ES-I3 (cell line): ENCODE results near the gene PIGC.
"Not testable (repeated sequence)": the region's sequence is repeated elsewhere in the genome, so short reads cannot be mapped to it uniquely, and the experiment has no call there.

Experiments used
- H3K36me3 ChIP-seq: 2 replicates; pipeline ENCODE4 v1.6.1; 2013; ENCODE audit warnings: mild to moderate bottlenecking, low read length, control low read depth, moderate library complexity; ENCODE audit not compliant: insufficient read depth
- H3K4me1 ChIP-seq: 2 replicates; pipeline ENCODE4 v1.6.1; 2013; ENCODE audit warnings: mild to moderate bottlenecking, control low read depth, low read length; ENCODE audit not compliant: insufficient read depth
- H3K9ac ChIP-seq: 2 replicates; pipeline ENCODE4 v1.6.1; 2013; ENCODE audit warnings: low read depth, mild to moderate bottlenecking, low read length, moderate library complexity
- H3K9me3 ChIP-seq: 2 replicates; pipeline ENCODE4 v1.6.1; 2013; ENCODE audit warnings: mild to moderate bottlenecking, low read length, moderate library complexity; ENCODE audit not compliant: control insufficient read depth, insufficient read depth

PIGC gene

DNA sequence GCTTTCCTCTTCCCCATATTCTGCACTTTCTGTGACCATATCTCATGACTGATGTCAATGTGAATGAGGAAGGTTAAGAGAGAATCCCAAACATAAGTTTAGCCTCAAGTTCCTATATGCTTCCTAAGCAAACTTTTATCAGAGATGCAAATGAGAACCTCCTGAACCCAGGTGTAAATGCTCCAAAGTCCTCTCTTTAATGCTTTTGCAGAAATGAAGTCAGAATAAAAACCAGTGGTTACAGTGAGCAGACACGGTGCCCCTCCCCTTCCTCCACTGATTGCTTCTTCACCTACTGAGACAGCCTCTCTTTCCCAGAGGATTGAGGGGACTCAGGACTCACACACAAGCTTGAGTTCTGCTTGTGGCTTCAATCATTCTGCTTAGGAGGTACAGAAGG is 11.6 kb upstream of the PIGC start:
- Histone ChIP-seq H3K9ac (no peak overlapping the region), H3K36me3 (no peaks in the 10 kb centered on the region), H3K9me3 (no peaks in the 10 kb centered on the region), H3K4me1 (no peaks in the 10 kb centered on the region)

GRCh38 chr1:172453607-172454006 is 9.7 kb upstream of the PIGC start:
- Histone ChIP-seq H3K9me3 (no peaks in the 10 kb centered on the region), H3K9ac (no peak overlapping the region), H3K4me1 (no peaks in the 10 kb centered on the region; the same call in 1 of the 2 replicates), H3K36me3 (no peaks in the 10 kb centered on the region)

- H3K9me3 ChIP-seq = no peaks in the 10 kb centered on the region
- no peaks in the 10 kb centered on the region; the same call in 1 of the 2 replicates for H3K4me1 ChIP-seq
- H3K36me3 ChIP-seq = no peaks in the 10 kb centered on the region
- H3K9ac ChIP-seq = no peak overlapping the region
Measured at GRCh38 chr1:172453153-172453545, 9.3 kb upstream of the PIGC start.

- H3K9ac ChIP-seq = no peak overlapping the region
- H3K9me3 ChIP-seq = no peaks in the 10 kb centered on the region
- no peaks in the 10 kb centered on the region for H3K36me3 ChIP-seq
- H3K4me1 ChIP-seq = no peaks in the 10 kb centered on the region; the same call in 1 of the 2 replicates
Measured at GRCh38 chr1:172452536-172453152, 8.8 kb upstream of the PIGC start.

- no peaks in the 10 kb centered on the region; the same call in 1 of the 2 replicates for H3K4me1 ChIP-seq
Measured at GRCh38 chr1:172451002-172451443, 7.2 kb upstream of the PIGC start.

GRCh38 chr1:172450524-172450885 is 6.6 kb upstream of the PIGC start:
- no peaks in the 10 kb centered on the region; the same call in 1 of the 2 replicates for H3K4me1 ChIP-seq
- H3K9me3 ChIP-seq = no peaks in the 10 kb centered on the region
- H3K9ac ChIP-seq = no peak overlapping the region
- no peaks in the 10 kb centered on the region for H3K36me3 ChIP-seq

More at GRCh38 chr1:172451002-172451443, 7.2 kb upstream of the PIGC start:
- Histone ChIP-seq H3K9me3 (no peaks in the 10 kb centered on the region), H3K9ac (no peak overlapping the region), H3K36me3 (no peaks in the 10 kb centered on the region)

DNA sequence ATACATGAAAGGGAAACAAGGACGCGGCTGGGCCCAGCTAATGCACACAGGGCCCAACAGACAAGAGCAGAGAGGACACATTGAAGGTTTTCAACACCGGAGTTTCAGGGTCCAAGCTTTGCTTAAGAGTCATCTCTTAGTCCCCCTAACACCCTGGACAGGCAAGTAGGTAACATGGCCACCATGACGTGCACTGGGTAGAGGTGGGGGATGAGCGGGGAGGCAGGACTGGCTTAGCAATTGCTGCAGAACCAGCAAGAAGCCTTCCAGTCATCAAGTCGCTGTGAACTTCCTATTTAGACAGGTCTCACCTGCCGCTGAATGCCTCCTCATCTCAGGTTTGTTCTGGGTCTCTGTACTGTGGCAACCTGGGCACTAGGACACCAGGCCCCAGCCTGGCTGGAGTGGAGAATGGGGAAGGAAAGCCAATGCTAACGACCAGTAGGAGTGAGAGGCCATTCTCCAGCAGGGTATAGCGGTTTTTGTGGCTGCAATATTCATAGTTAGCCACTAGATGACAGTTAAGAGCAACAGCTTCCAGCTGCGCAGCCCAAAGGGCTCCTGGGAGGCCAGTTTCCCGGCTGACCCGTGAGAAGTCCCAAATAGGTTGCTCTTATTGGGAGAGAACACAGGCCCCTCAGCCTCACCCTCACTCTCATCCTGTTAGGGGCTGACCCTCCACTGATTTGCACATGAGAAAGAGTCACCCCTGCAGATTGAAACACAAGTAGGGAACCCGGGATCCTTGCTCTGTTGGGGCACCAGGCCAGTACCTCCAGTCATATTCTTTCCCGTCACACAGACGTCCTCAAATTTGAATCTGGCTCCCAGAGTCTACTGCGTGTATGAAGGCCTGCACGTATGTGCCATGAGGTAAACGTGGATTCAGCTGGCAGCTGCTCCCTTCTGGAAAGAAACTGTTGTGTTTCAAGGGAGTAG is 6.0 kb upstream of the PIGC start:
- no peaks in the 10 kb centered on the region for H3K9me3 ChIP-seq
- no peak overlapping the region for H3K9ac ChIP-seq
- no peaks in the 10 kb centered on the region for H3K36me3 ChIP-seq
- H3K4me1 ChIP-seq = no peaks in the 10 kb centered on the region; the same call in 1 of the 2 replicates

- Histone ChIP-seq H3K36me3 (no peaks in the 10 kb centered on the region), H3K4me1 (no peaks in the 10 kb centered on the region; the same call in 1 of the 2 replicates), H3K9ac (no peak overlapping the region), H3K9me3 (no peaks in the 10 kb centered on the region)
Measured at GRCh38 chr1:172448995-172449584, 5.2 kb upstream of the PIGC start.

- Histone ChIP-seq H3K9me3 (no peaks in the 10 kb centered on the region), H3K9ac (no peak overlapping the region), H3K36me3 (no peaks in the 10 kb centered on the region), H3K4me1 (peaks cover 3% of the 10 kb centered on the region)
Measured at GRCh38 chr1:172447641-172448040, 3.8 kb upstream of the PIGC start.

GRCh38 chr1:172446547-172446946 is 2.7 kb upstream of the PIGC start:
- no peak overlapping the region for H3K9ac ChIP-seq
- peaks cover 3% of the 10 kb centered on the region for H3K4me1 ChIP-seq
- H3K36me3 ChIP-seq = no peaks in the 10 kb centered on the region; the same call in 1 of the 2 replicates
- H3K9me3 ChIP-seq = no peaks in the 10 kb centered on the region

DNA sequence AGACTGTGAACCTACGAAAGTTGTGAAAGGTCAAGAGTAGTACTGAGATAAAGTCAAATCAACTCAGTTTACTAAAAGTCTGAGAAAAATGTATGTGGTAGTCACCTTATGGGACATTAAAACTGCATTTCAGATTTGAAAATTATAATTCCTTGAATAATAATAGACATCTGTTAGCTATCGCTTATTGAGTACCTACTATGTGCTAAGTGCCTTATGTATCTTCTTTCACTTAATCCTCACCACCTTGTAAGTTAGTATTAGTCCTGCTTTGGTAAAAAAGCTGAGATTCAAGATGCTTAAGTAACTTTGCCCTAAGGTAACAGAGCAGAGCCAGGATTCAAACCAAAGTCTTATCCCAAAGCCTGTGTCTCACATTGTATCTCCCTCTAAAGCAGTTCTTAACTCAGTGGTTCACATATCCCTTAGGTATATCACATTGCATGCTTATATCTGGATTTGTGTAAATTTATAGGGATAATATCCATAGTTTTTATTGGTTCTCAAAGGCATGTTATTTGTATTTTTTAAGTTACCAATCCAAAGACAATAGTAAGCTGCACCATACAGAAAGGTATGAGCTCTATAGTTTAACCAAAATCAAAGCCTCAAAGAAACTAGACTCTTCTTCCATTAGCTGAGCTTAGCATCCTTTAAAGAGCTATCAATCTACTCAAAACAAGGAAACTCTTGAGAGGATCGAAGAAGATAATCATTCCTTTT is 865 bp downstream of the PIGC start:
- H3K36me3 ChIP-seq = no peaks in the 10 kb centered on the region; the same call in 1 of the 2 replicates
- no peaks in the 10 kb centered on the region for H3K9me3 ChIP-seq
- peaks cover 3% of the 10 kb centered on the region; the same call in 1 of the 2 replicates for H3K4me1 ChIP-seq

GRCh38 chr1:172442404-172442803 is 1.5 kb downstream of the PIGC start:
- Histone ChIP-seq H3K4me1 (peaks cover 3% of the 10 kb centered on the region; the same call in 1 of the 2 replicates), H3K9me3 (no peaks in the 10 kb centered on the region; the same call in 1 of the 2 replicates), H3K36me3 (no peaks in the 10 kb centered on the region; the same call in 1 of the 2 replicates), H3K9ac (0 out of 2 replicates have a peak overlapping the region, but pooled peaks have one; percentile 87)

More for the DNA sequence above, 865 bp downstream of the PIGC start:
- peak overlapping the region; percentile 87 for H3K9ac ChIP-seq

- H3K4me1 ChIP-seq, H3K9me3 ChIP-seq, H3K36me3 ChIP-seq, H3K9ac ChIP-seq: not testable (repeated sequence)
Measured at GRCh38 chr1:172437183-172437582, 6.7 kb downstream of the PIGC start.

DNA sequence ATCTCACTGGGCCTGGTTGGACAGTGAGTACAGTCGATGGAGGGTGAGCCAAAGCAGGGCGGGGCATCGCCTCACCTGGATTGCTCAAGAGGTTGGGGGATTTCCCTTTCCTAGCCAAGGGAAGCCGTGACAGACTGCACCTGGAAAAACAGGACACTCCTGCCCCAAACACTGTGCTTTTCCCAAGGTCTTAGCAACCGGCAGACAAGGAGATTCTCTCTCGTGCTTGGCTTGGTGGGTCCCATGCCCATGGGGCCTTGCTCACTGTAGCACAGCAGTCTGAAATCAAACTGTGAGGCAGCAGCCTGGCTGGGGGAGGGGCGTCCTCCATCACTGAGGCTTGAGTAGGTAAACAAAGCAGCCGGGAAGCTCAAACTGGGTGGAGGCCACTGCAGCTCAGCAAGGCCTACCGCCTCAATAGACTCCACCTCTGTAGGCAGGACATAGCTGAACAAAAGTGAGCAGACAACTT is 12.1 kb downstream of the PIGC start:
- H3K36me3 ChIP-seq = no peaks in the 10 kb centered on the region
- no peak overlapping the region for H3K9ac ChIP-seq
- no peaks in the 10 kb centered on the region for H3K9me3 ChIP-seq
- peaks cover 14% of the 10 kb centered on the region; the same call in 1 of the 2 replicates for H3K4me1 ChIP-seq
